Adrenal gland (tissue), 5 donors: ENCODE data around the gene CLEC16A.

Experiments
- CTCF ChIP-seq, 6 experiments: fragments of 450-650 bp in 4 of 6; fragments of 200-600 bp in 2 of 6; sonication (generic) in 1 of 6; IDR thresholded peaks; 1 replicate in 5 of 6; 2 replicates in 1 of 6; pipeline versions ENCODE4 v1.5.1 to v1.8.0; 2016 to 2021; ENCODE audit warnings: antibody characterized with exemption in 6 of 6, mild to moderate bottlenecking in 2 of 6, moderate library complexity in 1 of 6
- POLR2A ChIP-seq, 2 donors: fragments of 450-650 bp; IDR thresholded peaks; one replicate each; pipeline ENCODE4 v1.6.1; 2017; ENCODE audit warnings: antibody characterized with exemption in 2 of 2, mild to moderate bottlenecking in 2 of 2, moderate library complexity in 1 of 2
- donor health status: DM: no; HTN: no; CAD: no.

DNA sequence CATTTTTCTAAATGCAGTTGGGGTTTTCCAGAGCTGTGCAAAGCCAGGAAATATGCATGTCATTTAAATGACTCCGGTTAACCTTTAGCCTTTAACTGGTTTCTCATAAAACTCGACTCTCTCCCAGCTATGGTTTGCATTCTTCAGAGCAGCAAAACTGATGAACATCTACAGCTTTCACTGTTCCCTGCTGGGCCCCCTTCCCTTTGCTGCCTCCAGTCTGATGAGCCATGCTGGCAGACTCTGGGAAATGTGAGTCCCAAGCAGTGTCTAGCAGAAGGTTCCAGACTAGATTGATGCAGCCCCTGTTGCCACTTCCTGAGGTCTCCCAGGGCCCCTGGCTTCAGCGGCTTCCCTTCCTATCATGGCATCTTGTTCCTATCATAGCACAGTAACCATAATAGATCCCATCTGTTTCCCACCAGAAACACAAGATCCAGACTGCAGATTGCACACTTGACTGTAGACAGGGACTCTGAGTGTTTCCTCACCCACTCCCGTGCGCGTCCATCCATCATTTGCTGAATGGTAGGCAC, 135.4 kb downstream of the CLEC16A start:
- TF ChIP-seq CTCF (IDR thresholded peaks at IDR 0.05) (no peak), POLR2A (IDR thresholded peaks at IDR 0.05) (no peak)
